ENCODE measurements around the gene VGF.

Gene VGF

DNA sequence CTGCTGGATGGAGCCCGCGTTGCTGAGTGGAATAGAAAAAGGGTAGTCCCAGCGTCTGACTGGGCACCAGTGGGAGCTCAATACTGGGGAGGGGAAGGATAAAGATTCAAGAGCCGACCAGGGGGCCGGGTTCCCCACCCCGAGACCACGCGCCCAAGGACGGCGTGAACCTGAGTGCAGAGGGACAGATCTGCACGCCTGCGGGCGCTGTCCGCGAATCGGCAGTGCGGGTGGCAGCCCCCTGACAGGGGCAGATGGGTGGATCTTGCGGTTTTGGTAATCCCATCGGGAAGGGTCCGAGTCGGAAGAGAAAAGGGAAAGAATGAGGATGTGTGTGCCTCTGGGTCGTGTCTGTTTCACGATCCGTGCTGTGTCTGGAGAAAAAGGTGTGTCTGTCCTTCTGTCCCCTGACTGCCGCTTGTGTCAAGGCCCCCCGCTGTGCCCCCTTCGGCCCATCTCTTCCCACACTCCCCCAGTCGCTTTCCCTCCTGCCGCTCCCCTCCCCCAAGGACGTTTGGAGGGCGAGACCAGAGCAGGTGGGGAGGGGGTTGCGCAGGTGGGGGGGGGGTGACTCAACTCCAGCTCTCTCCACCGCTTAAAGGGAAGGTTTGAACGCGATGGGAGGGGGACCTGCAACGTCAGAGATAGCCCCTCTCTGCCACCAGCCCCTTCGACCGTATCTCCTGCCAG is 734 bp upstream of the VGF start:
- FAIRE-seq, result no peak

GRCh38 chr7:101164071-101164840 is 1.1 kb downstream of the VGF start:
- no peak for FAIRE-seq

- FAIRE-seq, result no peak
Measured at GRCh38 chr7:101163279-101164070, 1.9 kb downstream of the VGF start.

DNA sequence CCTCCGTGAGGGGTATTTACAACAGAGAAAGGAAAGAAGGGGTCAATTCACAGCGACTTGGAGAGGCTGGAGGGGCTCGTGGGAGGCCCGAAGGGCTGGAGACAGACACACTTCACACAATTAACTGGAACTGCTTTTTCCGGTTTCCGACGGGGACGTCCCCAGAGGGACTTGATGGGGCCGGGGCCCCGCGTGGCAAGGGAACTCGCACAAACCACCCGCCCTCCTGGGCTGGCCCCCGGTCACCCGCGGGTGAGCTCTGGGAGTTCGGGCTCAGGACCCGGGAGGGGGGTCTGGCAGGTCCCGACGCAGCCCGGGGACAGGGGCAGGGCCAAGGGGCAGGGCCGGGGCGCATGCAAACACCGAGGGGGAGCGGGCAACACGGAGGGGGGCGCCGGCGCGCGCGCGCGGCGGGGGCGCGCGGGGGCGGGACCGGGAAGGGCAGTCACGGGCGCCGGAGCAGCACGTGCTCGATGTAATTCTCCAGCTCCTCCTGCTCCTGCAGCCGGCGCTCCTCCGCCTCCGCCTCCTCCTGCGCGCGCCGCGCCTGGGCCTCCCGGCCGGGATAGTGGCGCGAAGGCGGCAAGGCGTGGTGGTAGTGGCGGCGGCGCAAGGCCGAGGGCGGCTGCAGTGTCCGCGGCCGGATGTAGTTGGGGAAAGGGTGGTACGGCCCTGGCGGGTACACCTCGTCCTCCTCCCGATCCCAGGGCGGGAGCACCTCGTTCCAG is 2.7 kb downstream of the VGF start:
- no peak for FAIRE-seq

DNA sequence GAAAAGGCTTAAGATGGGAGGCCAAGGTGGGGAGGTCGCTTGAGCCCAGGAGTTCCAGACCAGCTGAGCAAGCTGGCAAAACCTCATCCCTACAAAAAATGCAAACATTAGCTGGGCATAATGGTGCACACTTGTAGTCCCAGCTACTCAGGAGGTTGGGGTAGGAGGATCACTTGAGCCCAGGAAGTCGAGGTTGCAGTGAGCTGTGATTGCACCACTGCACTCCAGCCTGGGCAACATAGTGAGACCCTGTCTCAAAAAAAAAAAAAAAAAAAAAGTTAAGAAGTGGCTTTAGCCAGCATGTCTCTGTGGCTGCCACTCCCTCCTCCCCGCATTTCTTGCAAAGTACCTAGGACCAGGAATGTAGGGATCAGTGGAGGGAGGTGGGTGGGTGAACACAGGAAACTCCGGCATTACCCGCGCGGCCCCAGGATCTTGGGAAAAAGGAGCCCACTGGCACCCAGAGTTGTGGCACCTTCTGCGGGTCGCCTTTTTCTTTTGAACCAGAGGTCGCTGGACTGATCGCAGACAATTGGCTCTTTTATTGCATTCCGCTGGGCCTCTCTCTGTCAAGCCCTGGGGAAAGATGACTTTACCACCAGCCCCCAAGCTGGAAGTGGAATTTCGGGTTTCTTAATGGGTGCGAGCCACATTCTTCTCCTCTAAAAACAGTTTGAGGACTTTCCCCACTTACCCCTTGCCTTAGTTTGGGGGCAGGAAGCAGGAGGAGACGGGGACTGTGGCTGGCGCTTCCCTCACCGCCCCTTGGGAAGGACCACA is 3.5 kb downstream of the VGF start:
- FAIRE-seq, result no peak

- no peak for FAIRE-seq
Measured at GRCh38 chr7:101160910-101161309, 4.5 kb downstream of the VGF start.

- no peak for FAIRE-seq
Measured at GRCh38 chr7:101159696-101160674, 5.4 kb downstream of the VGF start.

- no peak for FAIRE-seq
Measured at GRCh38 chr7:101156866-101157589, 8.3 kb downstream of the VGF start.

DNA sequence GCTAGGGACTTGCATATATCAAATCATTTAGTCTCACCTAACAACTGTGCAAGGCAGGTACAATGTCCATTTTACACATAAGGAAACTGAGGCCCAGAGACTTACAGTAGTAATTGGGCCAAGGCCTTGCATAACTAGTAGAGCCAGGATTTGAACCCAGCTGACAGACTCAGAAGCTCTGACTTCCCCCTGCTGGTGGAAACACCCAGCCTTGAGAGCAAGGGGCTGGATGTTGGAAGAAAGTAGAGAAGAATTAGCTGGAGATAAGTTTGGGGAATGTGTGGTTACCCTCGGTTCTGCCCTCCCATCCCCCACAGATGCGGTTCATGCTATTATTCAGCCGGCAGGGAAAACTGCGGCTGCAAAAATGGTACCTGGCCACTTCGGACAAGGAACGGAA is 9.1 kb downstream of the VGF start:
- FAIRE-seq, result no peak

DNA sequence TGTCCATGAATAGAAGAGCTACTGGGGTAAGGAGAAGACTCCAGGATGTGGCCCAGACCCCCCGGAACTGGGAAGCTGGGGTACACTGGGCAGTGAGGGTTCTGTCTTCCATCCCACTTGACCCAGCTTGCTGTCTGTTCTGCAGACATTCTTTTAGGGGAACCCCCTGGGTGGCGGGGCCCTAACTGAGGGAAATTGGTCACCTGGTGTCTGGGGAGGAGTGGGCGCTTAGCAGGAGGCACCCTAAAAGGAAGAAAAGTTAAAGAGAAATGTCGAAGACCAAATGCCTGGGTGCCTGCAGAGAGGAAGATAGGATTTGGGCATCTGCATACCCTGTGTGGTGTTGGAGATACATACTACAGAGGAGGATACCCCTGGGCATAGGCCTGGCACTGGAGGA is 10.1 kb downstream of the VGF start:
- no peak for FAIRE-seq

- FAIRE-seq, result no peak
Measured at GRCh38 chr7:101154693-101155102, 10.7 kb downstream of the VGF start.

- no peak for FAIRE-seq
Measured at GRCh38 chr7:101153969-101154692, 11.2 kb downstream of the VGF start, which contains the start of gene AP1S1. Gene AP1S1 (plus strand): TSS chr7:101154476. CDS start chr7:101154515, 39 bp downstream.

DNA sequence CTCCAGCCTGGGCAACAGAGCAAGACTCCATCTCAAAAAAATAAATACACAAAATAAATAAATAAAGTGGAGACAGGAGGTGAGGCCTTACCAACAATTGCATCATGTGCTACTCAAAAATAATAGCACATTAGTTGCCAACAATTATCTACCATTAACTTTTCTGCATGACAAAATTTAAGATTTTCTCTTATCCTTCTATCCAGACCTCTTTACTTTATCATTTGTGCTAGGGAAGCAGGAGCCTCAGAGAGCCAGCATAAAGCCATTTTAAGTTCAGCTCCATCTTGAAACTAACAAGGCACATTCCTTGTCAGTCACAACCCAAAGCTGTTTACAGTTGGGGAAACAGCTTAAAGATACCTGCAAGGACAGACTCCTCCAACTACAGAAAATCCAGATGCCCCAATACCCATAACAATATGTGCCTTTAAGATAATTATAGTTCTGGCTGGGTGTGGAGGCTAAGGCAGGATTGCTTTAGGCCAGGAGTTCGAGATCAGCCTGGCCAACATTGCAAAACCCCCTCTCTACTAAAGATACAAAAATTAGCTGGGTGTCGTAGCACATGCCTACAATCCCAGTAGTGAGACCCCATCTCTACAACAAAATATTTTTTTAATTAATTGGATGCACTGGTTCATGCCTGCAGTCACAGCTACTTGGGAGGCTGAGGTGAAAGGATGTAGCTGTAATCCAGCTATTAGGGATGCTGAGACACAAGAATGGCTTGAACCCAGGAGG is 13.3 kb downstream of the VGF start:
- no peak for FAIRE-seq

DNA sequence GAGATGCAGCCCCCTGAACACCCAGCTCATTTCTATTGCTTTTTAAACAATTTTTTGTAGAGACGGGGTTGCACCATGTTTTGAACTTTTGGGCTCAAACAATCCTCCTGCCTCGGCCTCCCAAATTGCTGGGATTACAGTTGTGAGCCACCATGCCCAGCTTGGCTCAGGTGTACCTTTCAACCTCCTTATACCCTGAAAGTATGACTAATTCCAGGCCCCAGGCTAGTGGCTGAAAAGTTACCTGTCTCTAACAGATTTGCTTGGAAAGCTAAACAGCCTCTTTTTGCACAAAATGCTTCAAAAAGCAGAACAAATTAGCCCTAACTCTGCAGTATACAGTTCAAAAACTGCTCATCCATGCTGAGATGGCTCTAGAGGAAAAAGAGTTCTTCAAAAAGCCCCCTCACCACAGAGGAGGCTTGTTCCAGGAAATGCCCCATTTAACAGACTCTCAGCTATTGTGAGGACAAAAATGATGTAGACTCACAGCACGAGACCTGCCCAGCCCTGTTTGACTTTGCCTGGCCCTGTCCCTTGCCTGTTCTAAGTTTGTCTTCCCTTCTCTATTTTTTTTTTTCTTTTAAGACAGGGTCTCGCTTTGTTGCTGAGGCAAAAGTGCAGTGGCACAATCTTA is 24.5 kb downstream of the VGF start:
- FAIRE-seq, result no peak

DNA sequence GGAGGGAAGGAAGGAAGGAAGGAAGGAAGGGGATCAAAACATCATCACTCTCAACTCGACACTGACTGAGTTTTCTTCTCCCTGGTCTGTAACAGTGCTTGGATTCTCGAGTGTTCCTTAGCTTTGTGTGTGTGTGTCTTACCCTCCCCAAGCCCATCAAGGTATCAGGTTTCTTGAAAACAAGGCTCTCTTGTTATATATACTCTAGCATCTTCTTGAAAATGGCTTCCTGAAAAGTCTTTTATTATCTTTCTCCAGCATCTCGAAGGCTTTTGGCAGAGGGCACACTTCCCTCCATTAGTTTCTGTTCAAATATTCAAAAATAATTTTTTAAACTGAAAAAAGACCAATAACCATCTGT is 25.1 kb downstream of the VGF start:
- no peak for FAIRE-seq

GRCh38 chr7:101138213-101138870 is 27.0 kb downstream of the VGF start:
- peak; percentile 93 for FAIRE-seq

- no peak for FAIRE-seq
Measured at GRCh38 chr7:101137651-101138212, 27.6 kb downstream of the VGF start.
